ENCODE results near the gene PHF21B. TPM values are rescaled to one million over a fixed set of nuclear protein-coding genes. Genes with fewer than 3 reads are reported as not detected.

The PHF21B gene
- total and polyA plus RNA-seq, 3 donors from 2014 or later: 8.5 to 37.9 (median 19.0) TPM

GRCh38 chr22:44918166-44918924 lies 91.5 kb downstream of the PHF21B start:
- WGBS, 2 donors: 77 to 88% methylated on average over 13 to 18 of the region's 18 CpGs
- DNase-seq: no peak
- H3K27ac ChIP-seq: no peak overlapping the region

GRCh38 chr22:44917372-44918165 lies 92.2 kb downstream of the PHF21B start:
- H3K27me3 ChIP-seq: no peaks in the 10 kb centered on the region
- 76 to 89% methylated on average over 8 to 19 of the region's 19 CpGs for WGBS, 2 donors

More at GRCh38 chr22:44918166-44918924, 91.5 kb downstream of the PHF21B start:
- Histone ChIP-seq H3K36me3 (ENCODE audit: low read depth, missing control alignments) (no peaks in the 10 kb centered on the region), H3K9me3 (no peaks in the 10 kb centered on the region), H3K4me3 (no peak overlapping the region), H3K27me3 (no peaks in the 10 kb centered on the region), H3K4me1 (no peaks in the 10 kb centered on the region)
- TF ChIP-seq CTCF (IDR thresholded peaks at IDR 0.05) (no peak), POLR2A (IDR thresholded peaks at IDR 0.05) (no peak)
- intact Hi-C loops (cut with DNase I; ENCODE audit: low total_unique reads): no loop called here

GRCh38 chr22:44916281-44917231 lies 93.2 kb downstream of the PHF21B start:
- WGBS, 2 donors: 83 to 86% methylated on average over 25 to 44 of the region's 46 CpGs
- Histone ChIP-seq H3K36me3 (ENCODE audit: low read depth, missing control alignments) (no peaks in the 10 kb centered on the region), H3K4me3 (no peak overlapping the region), H3K4me1 (no peaks in the 10 kb centered on the region), H3K27ac (no peak overlapping the region), H3K9me3 (no peaks in the 10 kb centered on the region), H3K27me3 (no peaks in the 10 kb centered on the region)
- TF ChIP-seq POLR2A (IDR thresholded peaks at IDR 0.05) (no peak), CTCF (IDR thresholded peaks at IDR 0.05) (no peak)
- DNase-seq: no peak
- intact Hi-C loops (cut with DNase I; ENCODE audit: low total_unique reads): no loop called here

More at GRCh38 chr22:44917372-44918165, 92.2 kb downstream of the PHF21B start:
- peak; percentile 58 for DNase-seq
- no peak overlapping the region for H3K27ac ChIP-seq
- H3K36me3 ChIP-seq (ENCODE audit: low read depth, missing control alignments): no peaks in the 10 kb centered on the region
- H3K4me1 ChIP-seq: no peaks in the 10 kb centered on the region
- no peak overlapping the region for H3K4me3 ChIP-seq
- no peaks in the 10 kb centered on the region for H3K9me3 ChIP-seq
- intact Hi-C loops (cut with DNase I; ENCODE audit: low total_unique reads): no loop called here
- TF ChIP-seq CTCF (IDR thresholded peaks at IDR 0.05) (no peak), POLR2A (IDR thresholded peaks at IDR 0.05) (no peak)

GRCh38 chr22:44915441-44915840 lies 94.4 kb downstream of the PHF21B start:
- no peak overlapping the region for H3K4me3 ChIP-seq
- no peaks in the 10 kb centered on the region for H3K27me3 ChIP-seq
- TF ChIP-seq CTCF (IDR thresholded peaks at IDR 0.05): no peak
- TF ChIP-seq POLR2A (IDR thresholded peaks at IDR 0.05): no peak
- no peak for DNase-seq
- H3K9me3 ChIP-seq: no peaks in the 10 kb centered on the region
- intact Hi-C loops (cut with DNase I; ENCODE audit: low total_unique reads): no loop called here
- H3K36me3 ChIP-seq (ENCODE audit: low read depth, missing control alignments): no peaks in the 10 kb centered on the region
- H3K27ac ChIP-seq: no peak overlapping the region
- no peaks in the 10 kb centered on the region for H3K4me1 ChIP-seq
- WGBS, 2 donors: 70 to 89% methylated on average over 2 to 10 of the region's 10 CpGs
